ENCODE measurements around the gene KCNH1. TPM values are rescaled to one million over a fixed set of nuclear protein-coding genes. Genes with fewer than 3 reads are reported as not detected.

The KCNH1 gene
- total and polyA plus RNA-seq, 2 experiments from 2014 or later: 0.28 TPM; not detected in 1

GRCh38 chr1:211118407-211119102, 15.4 kb downstream of the KCNH1 start (continued):
- TF ChIP-seq ZNF462 (CRISPR knock-in tag; IDR thresholded peaks at IDR 0.05): no peak
- TF ChIP-seq STAT1 (IDR thresholded peaks at IDR 0.05; ENCODE audit: unreplicated experiment): no peak
- TF ChIP-seq ZNF331 (CRISPR knock-in tag; IDR thresholded peaks at IDR 0.05; ENCODE audit: low read depth): no peak

GRCh38 chr1:211114446-211114845, 19.5 kb downstream of the KCNH1 start:
- Histone ChIP-seq H3K4me2 (no peak overlapping the region), H3K27ac (ENCODE audit: low read depth) (no peak overlapping the region), H4K20me1 (replicated peaks; ENCODE audit: insufficient read depth) (no peaks in the 10 kb centered on the region), H3K4me3 (no peak overlapping the region), H3K27me3 (ENCODE audit: insufficient read depth) (no peaks in the 10 kb centered on the region), H3F3A (replicated peaks; ENCODE audit: low read depth) (no peaks in the 10 kb centered on the region), H3K4me1 (ENCODE audit: insufficient read depth) (0 out of 2 replicates have a peak, but pooled peaks cover 5% of the 10 kb centered on the region), H3K79me2 (replicated peaks; ENCODE audit: insufficient read depth) (no peaks in the 10 kb centered on the region), H3K9me2 (ENCODE audit: insufficient read depth) (no peaks in the 10 kb centered on the region), H2AFZ (no peak overlapping the region), H3K36me3 (ENCODE audit: insufficient read depth) (no peaks in the 10 kb centered on the region)
- Mint-ChIP-seq H3K4me3 (no peak overlapping the region), H3K27me3 (ENCODE audit: insufficient read depth, low read depth, poor library complexity) (no peaks in the 10 kb centered on the region), H3K4me1 (no peaks in the 10 kb centered on the region; the same call in 2 of the 3 replicates), H3K27ac (no peak overlapping the region), H3K9me3 (no peaks in the 10 kb centered on the region; the same call in 1 of the 3 replicates), H3K36me3 (ENCODE audit: low read depth) (peaks cover 3% of the 10 kb centered on the region; the same call in 1 of the 3 replicates)
- no peak for ATAC-seq
- no peak for DNase-seq (ENCODE audit: low spot score)
- TF ChIP-seq POLR2AphosphoS5 (IDR thresholded peaks at IDR 0.05; ENCODE audit: low read depth): no peak
- no peak for TF ChIP-seq ZNF462 (CRISPR knock-in tag; IDR thresholded peaks at IDR 0.05)
- TF ChIP-seq ZNF331 (CRISPR knock-in tag; IDR thresholded peaks at IDR 0.05; ENCODE audit: low read depth): no peak
- TF ChIP-seq ZNF114 (CRISPR knock-in tag; IDR thresholded peaks at IDR 0.05): no peak
- no peak for TF ChIP-seq STAT1 (IDR thresholded peaks at IDR 0.05; ENCODE audit: unreplicated experiment)
- TF ChIP-seq CREB1 (CRISPR knock-in tag; IDR thresholded peaks at IDR 0.05; ENCODE audit: low read depth): no peak
- no peak for TF ChIP-seq EZH2 (IDR thresholded peaks at IDR 0.05; ENCODE audit: low read depth, unreplicated experiment)

Data from GM23338 (cell line).